SK-MEL-5 (cell line): ENCODE results near the gene ARVCF. TPM values are rescaled to one million over a fixed set of nuclear protein-coding genes. Genes with fewer than 3 reads are reported as not detected.

Experiments
- DNase-seq: peaks from one replicate; pipeline ENCODE4 v3.0.0-alpha.2; 2016; ENCODE audit warnings: low read depth, low spot score
- in situ Hi-C: cut with HindIII; loops from 2 replicates; pipeline ENCODE4 v1.10.0; 2016; ENCODE audit warnings: low sequenced_read_pairs, high pct_unique_total_duplicates, low pct_unique_long_range_greater_than_20kb
- total RNA-seq: library from RNA; depleted of rRNA; stranded (reverse); fragments of >200 nt; shearing (Covaris generic); gene quantifications from 2 replicates; pipeline ENCODE4 v1.2.3, GENCODE V29; 2014

ARVCF gene
- total RNA-seq, 1 experiment from 2014 or later: 5.4 TPM

DNA sequence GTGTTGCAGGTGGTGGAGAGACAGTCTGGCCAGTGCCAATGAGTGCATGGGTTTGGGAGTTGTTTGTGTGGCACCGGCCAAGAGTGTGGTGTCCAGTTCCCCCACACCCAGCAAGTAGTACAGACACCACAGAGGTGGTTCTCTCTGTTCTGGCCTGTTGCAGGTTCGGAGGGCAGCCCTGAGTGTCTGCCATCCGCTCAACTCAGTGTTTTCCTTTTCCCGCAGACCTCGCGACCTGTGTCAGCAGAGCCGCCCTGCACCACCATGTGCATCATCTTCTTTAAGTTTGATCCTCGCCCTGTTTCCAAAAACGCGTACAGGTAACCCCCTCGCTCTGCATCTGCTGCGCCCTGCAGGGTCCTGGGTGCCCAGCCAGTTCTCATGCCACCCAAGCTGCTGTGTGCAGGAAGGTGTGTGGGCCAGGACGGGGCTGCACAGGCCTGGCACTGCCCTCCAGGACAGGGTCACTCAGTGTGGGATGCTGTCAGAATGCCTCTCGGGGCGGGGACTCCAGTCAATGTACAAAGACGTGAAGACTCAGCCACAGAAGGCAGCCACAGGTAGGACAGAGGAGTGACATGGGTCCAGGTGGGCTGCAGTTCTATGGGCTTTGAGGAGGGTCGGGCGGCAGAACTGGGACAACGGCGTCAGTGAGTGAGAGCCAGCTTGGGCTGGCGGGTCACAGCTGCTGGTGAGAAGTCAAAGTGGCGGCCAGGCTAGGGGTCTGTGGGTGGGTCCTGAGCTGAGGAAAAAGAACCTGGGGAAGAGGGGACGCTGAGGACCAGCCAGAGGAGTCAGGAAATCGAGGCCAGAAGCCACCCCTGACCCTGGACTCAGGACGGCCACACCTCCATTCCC, 20.1 kb upstream of the ARVCF start:
- DNase-seq: no peak
- in situ Hi-C loops: no loop called here

DNA sequence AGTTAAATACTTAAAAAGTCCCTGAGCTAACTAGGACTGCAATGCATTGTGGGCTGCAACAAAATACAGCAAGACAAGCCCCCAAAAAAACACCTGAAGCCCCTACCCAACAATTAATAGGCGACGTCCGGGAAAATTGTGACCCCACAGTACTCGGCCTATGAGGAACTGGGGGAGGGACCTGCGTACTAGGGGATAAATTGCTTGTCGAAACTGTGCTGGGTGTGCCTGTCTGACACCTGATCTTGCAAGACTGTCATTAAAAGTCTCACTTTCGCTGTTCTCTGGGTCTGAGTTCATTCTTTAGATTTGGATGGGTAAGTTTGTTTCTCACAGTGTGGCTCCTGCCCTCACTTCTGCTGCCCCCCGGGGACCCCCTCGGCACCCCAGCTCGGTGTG, 19.5 kb upstream of the ARVCF start:
- in situ Hi-C loops: no loop called here
- no peak for DNase-seq

GRCh38 chr22:20035375-20036083, 18.9 kb upstream of the ARVCF start:
- DNase-seq: no peak
- in situ Hi-C loops: no loop called here

- in situ Hi-C loops: no loop called here
- DNase-seq: no peak
These were observed 17.5 kb upstream of the ARVCF start for GRCh38 chr22:20034143-20034542.

GRCh38 chr22:20033045-20033706, 16.6 kb upstream of the ARVCF start:
- in situ Hi-C loops: no loop called here
- DNase-seq: no peak

GRCh38 chr22:20032407-20032991, 15.9 kb upstream of the ARVCF start:
- no peak for DNase-seq
- in situ Hi-C loops: no loop called here

- DNase-seq: no peak
- in situ Hi-C loops: no loop called here
These were observed 15.2 kb upstream of the ARVCF start for GRCh38 chr22:20031732-20032406.

- in situ Hi-C loops: no loop called here
- no peak for DNase-seq
These were observed 13.1 kb upstream of the ARVCF start for GRCh38 chr22:20029550-20030225.

- DNase-seq: no peak
- in situ Hi-C loops: no loop called here
These were observed 12.4 kb upstream of the ARVCF start for GRCh38 chr22:20028855-20029549.

- peak; percentile 52 for DNase-seq
- in situ Hi-C loops: no loop called here
These were observed 11.6 kb upstream of the ARVCF start for GRCh38 chr22:20027966-20028854.

DNA sequence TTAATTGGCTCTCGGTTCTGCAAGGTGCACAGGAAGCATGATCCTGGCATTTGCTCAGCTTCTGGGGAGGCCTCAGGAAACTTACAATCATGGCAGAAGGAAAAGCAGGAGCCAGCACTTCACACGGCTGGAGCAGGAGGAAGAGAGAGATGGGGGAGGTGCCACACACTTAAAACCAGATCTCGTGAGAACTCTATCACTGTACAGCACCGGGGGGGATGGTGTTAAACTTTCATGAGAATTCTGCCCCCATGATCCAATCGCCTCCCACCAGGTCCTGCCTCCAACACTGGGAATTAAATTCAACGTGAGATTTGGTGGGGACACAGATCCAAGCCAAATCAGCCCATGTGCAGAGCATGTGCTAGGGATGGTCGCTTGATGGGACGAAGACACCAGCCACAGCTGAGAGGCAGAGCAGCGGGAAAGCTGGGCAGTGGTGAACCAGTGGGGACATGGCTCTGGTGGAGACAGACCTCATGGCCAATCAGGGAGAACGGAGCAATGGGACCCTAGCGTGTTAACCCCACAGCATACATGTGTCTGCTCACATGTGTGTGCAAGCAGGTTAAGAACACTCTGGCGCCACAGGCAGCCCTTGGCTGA, 10.5 kb upstream of the ARVCF start:
- no peak for DNase-seq
- in situ Hi-C loops: no loop called here

GRCh38 chr22:20026204-20026908, 9.7 kb upstream of the ARVCF start:
- in situ Hi-C loops: no loop called here
- peak; percentile 19 for DNase-seq

DNA sequence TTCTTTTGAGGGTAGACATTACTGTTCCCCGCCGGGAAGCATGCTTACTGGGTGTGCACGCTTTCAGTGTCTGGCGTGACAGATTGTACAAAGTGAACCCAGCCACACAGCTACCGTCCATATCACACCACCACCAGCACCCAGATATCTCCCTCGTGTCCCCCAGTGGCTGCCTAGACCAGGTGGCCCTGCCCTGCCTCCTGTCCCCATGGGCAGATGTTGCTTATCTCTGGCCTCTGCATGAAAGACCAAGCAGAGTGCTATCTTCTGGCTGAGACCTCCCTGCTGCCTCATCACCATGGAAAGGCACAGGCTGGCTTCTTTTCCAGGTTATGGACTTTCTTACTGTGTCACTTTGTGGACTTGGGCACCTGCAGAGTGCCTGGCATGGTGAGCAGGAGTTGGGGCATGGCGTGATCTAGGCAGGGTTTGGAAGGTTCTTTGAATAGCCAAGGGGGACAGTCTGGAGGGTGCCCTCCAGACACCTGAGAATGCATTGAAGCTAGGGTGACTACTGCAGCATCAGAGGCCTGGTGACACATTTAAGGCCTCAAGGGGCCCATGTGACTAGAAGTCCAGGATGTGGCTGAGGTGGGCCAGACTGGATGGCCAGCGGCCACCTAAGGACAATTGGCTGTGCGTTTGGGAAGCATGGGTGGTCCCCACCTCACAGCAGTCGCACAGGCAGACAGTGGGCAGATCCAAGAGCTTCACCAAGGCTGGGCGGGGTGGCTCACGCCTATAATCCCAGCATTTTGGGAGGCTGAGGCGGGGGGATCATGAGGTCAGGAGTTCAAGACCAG, 9.0 kb upstream of the ARVCF start:
- in situ Hi-C loops: no loop called here
- DNase-seq: no peak
